Adrenal gland (tissue), 12 donors: Measurements from ENCODE around the gene ETFDH. TPM values are rescaled to one million over a fixed set of nuclear protein-coding genes. Genes with fewer than 3 reads are reported as not detected.
"Not testable (repeated sequence)": the region's sequence is repeated elsewhere in the genome, so short reads cannot be mapped to it uniquely, and the experiment has no call there.

Experiments used
- DNase-seq, 7 donors: peaks; one replicate each; pipeline ENCODE4 v3.0.0-alpha.2; 2019 to 2020
- H3K27ac ChIP-seq, 5 donors: fragments of 200-600 bp; sonication (generic) in 4 of 5; 1 replicate in 3 of 5; 2 replicates in 2 of 5; pipeline versions ENCODE4 v1.5.1 to v1.8.0; 2016 to 2020; ENCODE audit warnings: mild to moderate bottlenecking in 1 of 5
- H3K27me3 ChIP-seq: fragments of 200-600 bp; 2 replicates; pipeline ENCODE4 v1.8.0; 2021
- H3K36me3 ChIP-seq, 2 donors: fragments of 200-600 bp; replicated peaks in 1 of 2; 1 replicate in 1 of 2; 2 replicates in 1 of 2; pipeline versions ENCODE4 v1.5.1 to v1.8.0; 2018 to 2022
- H3K4me1 ChIP-seq, 2 donors: fragments of 200-600 bp; replicated peaks in 1 of 2; 1 replicate in 1 of 2; 2 replicates in 1 of 2; pipeline versions ENCODE4 v1.5.1 to v1.8.0; 2018 to 2021
- H3K4me3 ChIP-seq, 4 donors: fragments of 200-600 bp; sonication (generic) in 3 of 4; one replicate each; pipeline ENCODE4 v1.5.1; 2016 to 2018
- H3K9me3 ChIP-seq, 3 donors: fragments of 200-600 bp; sonication (generic) in 1 of 3; replicated peaks in 1 of 3; 1 replicate in 2 of 3; 2 replicates in 1 of 3; pipeline versions ENCODE4 v1.5.1 to v1.8.0; 2016 to 2021
- CTCF ChIP-seq, 6 experiments: fragments of 450-650 bp in 4 of 6; fragments of 200-600 bp in 2 of 6; sonication (generic) in 1 of 6; IDR thresholded peaks; 1 replicate in 5 of 6; 2 replicates in 1 of 6; pipeline versions ENCODE4 v1.5.1 to v1.8.0; 2016 to 2021; ENCODE audit warnings: antibody characterized with exemption in 6 of 6, mild to moderate bottlenecking in 2 of 6, moderate library complexity in 1 of 6
- POLR2A ChIP-seq, 2 donors: fragments of 450-650 bp; IDR thresholded peaks; one replicate each; pipeline ENCODE4 v1.6.1; 2017; ENCODE audit warnings: antibody characterized with exemption in 2 of 2, mild to moderate bottlenecking in 2 of 2, moderate library complexity in 1 of 2
- WGBS, 4 donors: extraction: QIAGEN DNeasy Blood & Tissue Kit in 2 of 4; methylation state at CpG; one replicate each; pipeline versions ENCODE4 v1.1.5 to v1.1.7; 2013 to 2017; 5-methylcytosine and 5-hydroxymethylcytosine counted together
- intact Hi-C, 2 donors: fragments of 100-400 bp; cut with DNase I; formaldehyde crosslinking; loops; one replicate each; pipeline versions ENCODE4 v1.14.1 to v1.15.0; 2022 to 2023
- polyA plus RNA-seq, 3 donors: library from polyadenylated mRNA; stranded (reverse); fragments of 200-250 nt in 2 of 3; fragments of 350-450 nt in 1 of 3; fragmentation: Illumina TruSeq in 1 of 3; extraction: RNeasy Lipid Tissue Mini Kit (QIAGEN cat#74804) in 1 of 3; gene quantifications; one replicate each; pipeline ENCODE4 v1.2.3, GENCODE V29; 2013 to 2014
- total RNA-seq, 9 donors: library from RNA; depleted of rRNA in 4 of 9; stranded (reverse); fragments of >200 nt in 4 of 9; fragments of 120-200 nt in 1 of 9; fragmentation: NEBNext Ultra II Directional in 1 of 9; extraction: Animal tissue kit (Norgen Biotek cat#: 25700) in 1 of 9; gene quantifications; one replicate each; pipeline versions ENCODE4 v1.1.0 to v1.2.4, GENCODE V29; 2013 to 2023
- donor health status: healthy with polysubstance abuse.
- donor health status: Bipolar disorder and iron deficiency.
- donor health status: DM: yes; HTN: yes; CAD: no.
- donor health status: DM: no; HTN: no; CAD: no.
- donor health status: DM: no; HTN: no; CAD: no.
- donor health status: DM: yes; HTN: yes; CAD: no.

The ETFDH gene
- total and polyA plus RNA-seq, 12 donors, result 22.7 to 166 (median 86.4) TPM

GRCh38 chr4:158738866-158739265 is 66.8 kb downstream of the ETFDH start:
- Histone ChIP-seq H3K27me3 (no peaks in the 10 kb centered on the region), H3K27ac (no peak overlapping the region), H3K4me1 (no peaks in the 10 kb centered on the region), H3K4me3 (no peak overlapping the region), H3K36me3 (no peaks in the 10 kb centered on the region), H3K9me3 (no peaks in the 10 kb centered on the region)
- WGBS, 4 donors, result 96 to 99% (median 97%) methylated on average over 2 of the region's 2 CpGs
- intact Hi-C loops, result no loop called here
- TF ChIP-seq POLR2A (IDR thresholded peaks at IDR 0.05) (no peak), CTCF (IDR thresholded peaks at IDR 0.05) (no peak)
- no peak for DNase-seq

GRCh38 chr4:158739600-158739999 is 67.5 kb downstream of the ETFDH start:
- Histone ChIP-seq H3K36me3 (no peaks in the 10 kb centered on the region), H3K4me3 (no peak overlapping the region), H3K27ac (no peak overlapping the region), H3K27me3 (no peaks in the 10 kb centered on the region), H3K4me1 (no peaks in the 10 kb centered on the region), H3K9me3 (no peaks in the 10 kb centered on the region)
- TF ChIP-seq CTCF (IDR thresholded peaks at IDR 0.05), result no peak
- intact Hi-C loops, result no loop called here
- DNase-seq, result no peak
- 91 to 98% (median 95%) methylated on average over 2 of the region's 2 CpGs for WGBS, 4 donors

- no peaks in the 10 kb centered on the region for H3K36me3 ChIP-seq
- no peaks in the 10 kb centered on the region for H3K27me3 ChIP-seq
- no peak overlapping the region for H3K27ac ChIP-seq
- no peaks in the 10 kb centered on the region for H3K4me1 ChIP-seq
- H3K4me3 ChIP-seq, result no peak overlapping the region
- 78 to 87% (median 83%) methylated on average over 3 of the region's 3 CpGs for WGBS, 4 donors
- no peak for DNase-seq
- H3K9me3 ChIP-seq, result no peaks in the 10 kb centered on the region
- intact Hi-C loops, result no loop called here
- TF ChIP-seq POLR2A (IDR thresholded peaks at IDR 0.05), result no peak
- TF ChIP-seq CTCF (IDR thresholded peaks at IDR 0.05), result no peak
Measured at GRCh38 chr4:158741326-158742021, 69.4 kb downstream of the ETFDH start.

GRCh38 chr4:158746537-158746936 is 74.4 kb downstream of the ETFDH start:
- H3K9me3 ChIP-seq, H3K36me3 ChIP-seq, H3K27me3 ChIP-seq, H3K4me3 ChIP-seq, H3K27ac ChIP-seq, H3K4me1 ChIP-seq, intact Hi-C loops, DNase-seq: not testable (repeated sequence)
- WGBS, 4 donors, result 96 to 97% (median 96%) methylated on average over 4 to 31 of the region's 31 CpGs; no CpG with 5 or more reads in 1 of the 4 donors

- no peaks in the 10 kb centered on the region for H3K9me3 ChIP-seq
- H3K36me3 ChIP-seq, result no peaks in the 10 kb centered on the region
- no peaks in the 10 kb centered on the region for H3K27me3 ChIP-seq
- 82 to 89% (median 83%) methylated on average over 3 of the region's 3 CpGs for WGBS, 4 donors
- DNase-seq, result no peak
- no peak overlapping the region for H3K27ac ChIP-seq
- no peaks in the 10 kb centered on the region for H3K4me1 ChIP-seq
- intact Hi-C loops, result no loop called here
- H3K4me3 ChIP-seq, result no peak overlapping the region
- TF ChIP-seq POLR2A (IDR thresholded peaks at IDR 0.05) (no peak), CTCF (IDR thresholded peaks at IDR 0.05) (no peak)
Measured at GRCh38 chr4:158750379-158750778, 78.3 kb downstream of the ETFDH start.
